ENCODE data around the gene PRSS33.

PRSS33 gene, protein sequence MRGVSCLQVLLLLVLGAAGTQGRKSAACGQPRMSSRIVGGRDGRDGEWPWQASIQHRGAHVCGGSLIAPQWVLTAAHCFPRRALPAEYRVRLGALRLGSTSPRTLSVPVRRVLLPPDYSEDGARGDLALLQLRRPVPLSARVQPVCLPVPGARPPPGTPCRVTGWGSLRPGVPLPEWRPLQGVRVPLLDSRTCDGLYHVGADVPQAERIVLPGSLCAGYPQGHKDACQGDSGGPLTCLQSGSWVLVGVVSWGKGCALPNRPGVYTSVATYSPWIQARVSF
- long read RNA-seq, donor 1 = 0 reads
- long read RNA-seq, donor 2 = 0 reads
- long read RNA-seq, donor 3 = 0 reads
- long read RNA-seq, donor 4 = 0 reads
- long read RNA-seq, donor 5 = 0 reads
- long read RNA-seq, donor 6 = 0 reads
- long read RNA-seq, donor 7 = 0 reads
- long read RNA-seq, donor 8 = 0 reads

DNA sequence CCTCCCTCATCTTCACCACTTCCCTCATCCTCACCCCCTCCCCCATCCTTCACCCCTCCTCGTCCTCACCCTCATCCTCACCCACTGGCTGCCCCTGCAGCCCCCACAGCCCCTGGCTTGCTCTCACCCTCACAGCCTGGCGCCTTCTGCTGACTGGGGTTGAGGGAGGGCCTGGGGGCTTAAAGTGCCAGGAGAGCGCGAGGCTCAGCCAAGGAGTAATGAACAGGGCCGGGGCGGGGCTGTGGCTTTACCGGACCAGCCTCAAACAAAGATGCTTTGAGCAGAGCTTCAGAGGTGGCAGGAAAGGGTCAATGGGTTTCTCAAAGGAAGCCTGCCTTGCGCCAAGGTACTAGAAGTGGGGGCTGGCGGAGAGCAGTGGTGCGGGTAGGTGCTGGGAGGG lies at the start of gene PRSS33:
Gene PRSS33 (minus strand): TSS at position 155 of the 400 bp plus-strand sequence. CDS start 1,013 bp downstream, outside the sequence.
- no peak for DNase-seq

DNA sequence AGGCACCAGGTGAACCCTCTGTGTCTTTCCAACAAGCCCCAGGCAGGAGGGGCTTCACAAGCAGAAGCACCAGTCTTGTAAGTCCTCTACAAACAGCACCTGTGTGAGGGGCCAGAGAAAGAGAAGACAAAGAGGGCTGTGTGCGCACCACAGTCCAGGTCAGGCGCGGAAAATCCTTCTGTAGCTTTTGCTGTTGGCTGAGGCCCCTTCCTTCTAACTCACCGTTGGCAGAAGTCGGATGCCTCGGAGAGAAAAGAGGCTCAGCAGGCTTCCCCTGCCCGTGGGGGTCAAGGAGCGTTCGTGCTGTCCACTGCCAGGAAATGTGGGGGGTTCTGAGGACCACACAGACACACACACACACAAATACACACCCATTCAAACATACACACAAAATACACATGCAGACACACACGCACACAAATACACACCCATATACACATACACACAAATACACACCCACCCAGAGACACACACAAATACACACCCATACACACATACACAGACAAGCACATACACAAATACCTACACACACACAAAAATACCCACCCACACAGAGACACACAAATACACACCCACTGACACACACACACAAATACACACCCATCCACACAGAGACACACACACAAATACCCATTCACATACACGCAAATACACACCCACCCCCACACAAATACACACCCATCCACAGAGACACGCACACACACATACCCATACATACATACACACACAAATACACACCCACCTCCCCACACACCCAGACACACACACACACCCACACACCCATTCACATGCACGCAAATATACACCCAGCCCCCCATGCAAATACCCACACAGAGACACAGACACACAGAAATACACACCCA lies 49.5 kb upstream of the PRSS33 start:
- DNase-seq = no peak

DNA sequence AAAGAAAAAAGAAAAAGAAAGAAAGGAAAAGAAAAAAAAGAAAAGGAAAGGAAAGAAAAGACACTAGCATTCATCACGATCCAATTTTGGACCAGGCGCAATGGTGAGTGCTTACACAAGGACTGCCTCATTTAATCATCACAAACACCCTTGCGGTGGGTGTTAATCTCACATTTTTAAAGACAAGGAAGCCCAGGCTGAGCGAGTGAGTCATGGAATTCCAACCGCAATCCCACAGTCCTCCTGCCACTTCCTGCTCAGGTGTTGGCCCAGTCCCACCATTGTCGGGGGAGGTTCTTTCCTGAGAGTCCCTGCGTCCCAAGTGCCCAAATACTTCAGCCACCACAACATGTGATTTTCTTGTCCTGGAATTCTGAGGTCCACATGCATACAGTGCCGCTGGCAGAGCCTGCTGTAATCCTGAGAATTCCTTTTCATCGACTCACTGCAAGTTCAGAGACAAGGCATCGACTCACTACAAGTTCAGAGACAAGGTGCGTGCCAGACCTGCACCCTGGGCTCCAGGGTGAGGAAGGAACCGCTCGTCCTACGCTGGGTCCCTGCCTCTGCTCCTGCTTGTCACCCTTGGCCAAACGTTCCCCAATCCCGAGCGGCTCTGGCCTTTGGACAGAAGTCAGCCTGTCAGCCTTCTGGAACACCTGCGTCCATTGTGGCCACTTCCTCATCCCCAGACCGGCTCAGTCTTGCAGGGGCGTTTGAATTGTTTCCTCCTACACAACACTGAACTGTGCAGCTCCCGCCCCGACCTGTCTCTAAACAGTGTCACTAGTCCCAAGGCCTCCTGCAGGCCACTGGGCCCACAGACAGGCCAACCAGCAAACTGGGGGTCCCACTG lies 48.5 kb upstream of the PRSS33 start:
- no peak for DNase-seq

DNA sequence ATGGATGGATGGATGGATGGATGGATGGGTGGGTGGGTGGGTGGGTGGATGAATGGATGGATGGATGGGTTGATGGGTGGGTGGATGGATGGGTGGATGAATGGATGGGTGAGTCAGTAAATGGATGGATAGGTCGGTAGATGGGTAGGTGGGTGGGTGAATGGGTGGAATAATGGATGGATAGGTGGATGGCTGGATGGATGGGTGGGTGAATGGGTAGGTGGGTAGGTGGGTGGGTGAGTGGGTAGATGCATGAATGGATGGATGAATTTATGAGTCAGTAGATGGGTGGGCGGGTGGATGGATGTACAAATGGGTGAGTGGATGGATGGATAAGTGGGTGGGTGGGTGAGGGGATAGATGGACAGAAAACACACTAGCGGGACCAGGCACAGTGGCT lies 47.6 kb upstream of the PRSS33 start:
- DNase-seq = no peak

DNA sequence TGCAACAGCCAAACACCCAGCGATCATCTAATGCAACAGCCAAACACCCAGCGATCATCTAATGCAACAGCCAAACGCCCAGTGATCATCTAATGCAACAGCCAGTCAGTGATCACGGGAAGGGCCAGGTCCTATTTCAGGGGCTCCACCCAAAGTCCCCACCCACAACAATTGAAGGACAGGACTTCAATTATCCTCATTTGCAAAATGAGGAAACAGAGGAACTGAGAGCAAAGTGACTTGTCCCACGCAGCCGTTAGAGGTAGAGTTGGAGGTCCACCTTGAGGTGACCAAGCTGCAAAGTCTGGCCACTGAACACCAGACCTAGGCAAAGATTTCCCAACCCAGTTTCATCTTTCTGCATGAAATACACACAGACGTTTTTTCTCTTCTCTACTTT lies 46.4 kb upstream of the PRSS33 start:
- DNase-seq = no peak

DNA sequence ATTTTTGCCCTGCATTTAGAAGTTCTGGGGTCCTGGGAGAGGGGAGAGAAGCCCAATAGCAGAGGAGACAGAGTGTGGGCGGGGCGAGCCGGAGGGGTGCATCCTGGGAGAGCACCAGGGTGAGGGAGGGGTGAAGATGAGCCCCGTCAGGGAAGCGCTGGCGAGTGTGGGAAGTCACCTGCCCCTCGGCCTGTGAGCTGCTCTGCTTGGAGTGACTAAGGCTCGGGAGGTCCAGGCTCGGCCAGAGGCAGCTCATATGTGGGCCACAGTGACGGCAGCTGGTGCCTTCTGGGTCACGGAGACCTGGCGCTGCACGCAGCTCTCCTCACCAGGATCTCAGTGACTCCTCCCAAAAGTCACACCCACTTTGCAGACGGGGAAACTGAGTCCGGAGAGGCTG lies 43.8 kb upstream of the PRSS33 start:
- DNase-seq = no peak

DNA sequence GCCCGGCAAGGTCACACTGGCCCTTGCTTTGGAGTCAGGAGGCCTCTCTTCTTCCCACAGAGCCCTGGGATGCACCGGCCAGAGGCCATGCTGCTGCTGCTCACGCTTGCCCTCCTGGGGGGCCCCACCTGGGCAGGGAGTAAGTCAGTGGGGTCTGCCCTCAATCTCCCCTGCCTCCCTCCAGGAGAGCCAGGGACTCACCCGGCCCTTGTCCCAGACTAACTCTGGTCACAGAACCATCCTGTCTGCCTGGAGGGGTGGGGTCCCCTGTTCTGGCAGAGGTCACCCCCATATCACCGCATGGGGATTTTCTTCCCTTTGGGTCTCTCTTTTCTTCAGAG lies 43.0 kb upstream of the PRSS33 start:
- DNase-seq = no peak

DNA sequence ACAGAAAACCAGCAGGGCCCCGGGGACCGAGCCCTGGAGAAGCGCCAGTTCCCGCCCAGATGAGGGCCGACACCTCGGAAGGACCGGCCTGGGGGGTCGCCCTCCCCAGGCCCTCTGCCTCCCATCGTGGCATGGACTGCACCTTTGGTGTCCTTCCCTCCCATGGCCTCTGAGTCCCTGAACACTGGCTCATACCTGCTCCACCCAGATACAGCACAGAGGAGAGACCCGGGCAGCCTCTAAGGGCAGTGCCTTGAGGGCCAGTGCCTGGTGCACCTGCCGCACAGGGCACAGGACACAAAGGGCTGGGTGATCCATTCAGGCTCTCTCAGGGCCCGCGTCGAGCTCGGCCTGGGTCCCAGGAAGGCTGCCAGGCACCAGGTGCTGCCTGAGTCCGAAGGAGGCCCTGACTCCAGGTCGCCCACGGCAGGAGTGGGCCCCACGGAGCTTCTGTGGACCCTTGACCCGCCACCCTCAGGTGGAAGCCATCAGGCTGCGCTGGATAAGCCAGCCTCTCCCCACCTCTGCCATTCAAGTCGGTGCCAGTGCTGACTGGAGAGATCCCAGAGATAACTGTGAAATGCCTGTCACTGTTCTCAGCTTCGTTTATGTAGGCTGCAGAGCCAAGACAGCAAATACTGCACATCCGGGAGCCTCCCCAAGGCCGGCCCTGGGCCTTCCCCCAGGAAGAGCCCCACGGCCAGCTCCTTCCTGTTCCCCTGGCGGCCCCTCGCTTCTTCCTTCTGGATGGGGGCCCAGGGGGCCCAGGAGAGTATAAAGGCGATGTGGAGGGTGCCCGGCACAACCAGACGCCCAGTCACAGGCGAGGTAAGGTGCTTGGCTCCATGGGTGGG lies 42.4 kb upstream of the PRSS33 start, which contains the start of gene ZG16B:
Gene ZG16B (plus strand): TSS at position 803 of the 854 bp plus-strand sequence. CDS start 139 bp downstream, outside the sequence.
- DNase-seq = no peak

DNA sequence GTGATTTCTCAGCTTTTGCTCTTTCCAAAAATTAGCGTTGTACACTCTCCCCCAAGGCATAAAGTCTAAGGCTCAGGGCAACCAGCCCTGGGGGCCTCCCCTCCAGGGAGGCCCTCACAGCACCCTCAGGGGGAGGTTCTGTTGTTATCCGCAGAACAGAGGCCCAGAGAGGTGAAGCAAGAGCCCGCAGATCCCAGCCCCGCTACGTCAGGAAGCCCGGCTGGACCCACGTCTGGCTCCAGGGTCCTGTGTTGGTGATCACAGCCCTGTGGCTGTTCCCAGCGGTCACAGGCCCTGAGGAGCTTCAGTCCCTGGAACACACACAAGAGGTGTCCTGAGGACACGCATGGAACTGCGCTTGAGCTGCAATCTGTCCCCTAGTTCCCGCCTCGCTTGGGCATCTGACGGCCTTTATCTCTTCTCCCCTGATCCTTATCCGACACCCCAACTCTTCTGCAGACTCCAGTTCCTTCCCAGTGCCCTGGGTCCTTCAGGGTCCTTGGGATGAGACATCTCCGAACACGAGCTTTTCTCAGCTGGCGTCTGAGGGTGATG lies 41.6 kb upstream of the PRSS33 start:
- DNase-seq = no peak

DNA sequence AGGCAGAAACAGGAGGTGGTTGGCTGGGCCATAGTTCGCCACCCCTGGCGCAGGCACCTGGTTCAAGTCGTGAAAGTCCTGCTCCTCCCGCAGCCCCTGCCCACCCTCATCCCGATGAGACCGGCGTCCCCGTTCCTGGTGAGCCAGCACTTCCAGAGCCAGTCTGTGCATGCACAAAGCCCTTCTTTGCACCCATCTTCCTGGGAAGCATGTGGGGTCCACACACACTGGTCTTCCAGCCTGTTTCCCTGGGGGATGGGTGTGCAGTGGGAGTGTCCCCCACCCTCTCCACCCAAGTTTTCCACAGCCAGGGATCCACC lies 41.1 kb upstream of the PRSS33 start:
- DNase-seq = no peak

DNA sequence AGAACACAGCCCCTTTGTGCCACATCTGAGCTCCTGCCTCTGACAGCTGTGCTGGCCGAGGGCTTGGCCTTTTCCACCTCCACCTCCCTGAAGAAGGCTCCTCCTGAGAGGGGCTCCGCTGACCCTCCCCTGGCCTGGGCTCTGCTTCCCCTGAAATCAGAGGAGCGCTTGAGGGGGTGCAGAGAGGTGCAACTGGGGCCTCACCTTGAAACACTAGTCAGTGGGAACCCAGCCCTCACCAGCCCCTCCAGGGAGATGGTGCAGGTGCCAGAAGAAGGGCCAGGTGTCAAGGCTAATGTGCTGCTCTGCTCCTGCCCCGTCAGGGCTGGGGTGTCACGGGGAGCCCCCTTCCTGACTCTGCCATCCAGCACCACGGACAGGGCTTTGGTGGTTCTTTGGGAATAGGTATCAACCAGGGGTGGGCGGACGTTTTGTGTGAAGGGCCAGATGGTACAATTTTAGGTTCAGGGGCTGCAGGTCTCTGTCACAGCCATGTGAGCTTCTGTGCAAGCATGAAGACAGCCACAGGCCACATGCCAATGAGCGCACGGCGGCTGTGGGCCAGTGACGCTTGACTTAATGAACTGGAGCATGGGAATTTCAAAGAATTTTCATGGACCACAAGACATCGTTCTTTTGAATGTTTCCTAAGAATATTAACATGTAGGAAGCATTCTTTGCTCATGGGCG lies 40.6 kb upstream of the PRSS33 start:
- no peak for DNase-seq

DNA sequence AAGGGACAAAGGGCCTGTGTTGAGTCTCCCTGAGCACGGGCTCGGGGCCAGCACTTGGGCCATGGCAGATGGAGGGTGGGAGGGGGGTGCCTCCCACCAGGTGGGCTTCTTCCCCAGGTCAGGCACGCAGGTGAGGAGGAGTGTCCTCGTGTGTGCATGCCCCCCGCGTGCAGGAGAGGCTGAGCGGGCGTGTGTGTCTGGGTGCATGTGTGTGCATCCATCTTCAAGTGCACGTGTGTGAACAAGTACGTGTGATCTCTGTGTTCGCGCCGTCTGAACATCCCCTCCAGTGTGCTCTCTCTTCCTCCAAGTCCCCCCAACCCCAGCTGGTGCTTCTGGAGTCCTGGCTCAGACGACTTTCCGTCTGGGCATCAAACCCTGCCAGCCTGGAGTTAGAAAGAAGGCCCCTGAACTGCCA lies 40.0 kb upstream of the PRSS33 start:
- DNase-seq = no peak

DNA sequence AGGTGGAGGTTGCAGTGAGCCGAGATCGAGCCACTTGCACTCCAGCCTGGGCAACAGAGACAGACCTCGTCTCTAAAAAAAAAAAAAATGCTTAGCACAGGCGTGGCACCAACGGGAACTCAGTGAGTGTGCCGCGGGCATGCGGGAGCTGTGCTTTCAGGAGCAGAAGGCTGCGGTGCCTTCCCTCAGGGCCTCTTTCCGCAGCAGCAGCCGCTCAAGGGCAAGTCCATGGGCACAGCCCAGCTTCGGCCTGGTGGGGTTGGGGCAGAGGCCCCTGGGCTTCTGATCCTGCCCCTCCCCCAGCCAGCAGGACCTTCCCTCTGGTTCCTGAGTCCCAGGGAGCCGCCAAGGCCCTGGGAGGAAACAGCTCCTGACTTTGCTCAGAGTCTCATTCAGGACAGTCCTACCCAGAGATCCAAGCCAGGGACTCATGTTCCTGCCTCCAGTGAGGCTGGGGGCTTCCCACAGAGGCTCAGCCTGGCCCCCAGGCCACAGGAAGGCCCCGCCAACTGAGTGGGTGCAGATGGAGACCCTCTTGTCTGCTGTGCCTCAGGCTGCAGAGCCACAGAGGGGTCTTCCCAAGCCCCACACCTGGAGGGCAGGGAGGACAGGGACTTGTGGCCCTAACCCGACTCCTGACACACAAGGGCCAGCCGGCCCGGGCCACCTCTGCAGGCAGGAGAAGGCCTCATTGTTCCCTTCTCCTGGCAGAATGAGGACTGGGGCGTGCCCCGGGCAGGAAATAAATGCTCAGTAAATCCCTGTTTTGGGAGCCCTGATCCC lies 39.4 kb upstream of the PRSS33 start:
- no peak for DNase-seq

DNA sequence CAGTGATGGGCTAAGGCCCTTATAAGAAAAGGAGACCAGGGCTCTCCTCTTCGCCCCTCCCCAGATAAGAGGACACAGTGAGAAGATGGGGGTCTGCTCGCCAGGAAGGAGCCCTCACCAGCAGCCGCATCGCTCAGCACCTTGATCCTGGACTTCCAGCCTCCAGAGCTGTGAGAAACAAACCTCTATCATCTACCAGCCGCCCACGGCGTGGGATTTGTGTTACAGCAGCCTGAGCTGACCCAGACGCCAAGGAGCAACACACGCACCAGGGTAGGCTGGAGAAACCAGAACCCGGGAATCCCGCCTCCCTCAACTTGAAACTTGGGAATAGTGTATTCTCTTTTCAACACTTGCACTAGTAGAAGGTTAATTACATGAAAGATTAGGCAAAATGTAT lies 38.5 kb upstream of the PRSS33 start:
- no peak for DNase-seq

DNA sequence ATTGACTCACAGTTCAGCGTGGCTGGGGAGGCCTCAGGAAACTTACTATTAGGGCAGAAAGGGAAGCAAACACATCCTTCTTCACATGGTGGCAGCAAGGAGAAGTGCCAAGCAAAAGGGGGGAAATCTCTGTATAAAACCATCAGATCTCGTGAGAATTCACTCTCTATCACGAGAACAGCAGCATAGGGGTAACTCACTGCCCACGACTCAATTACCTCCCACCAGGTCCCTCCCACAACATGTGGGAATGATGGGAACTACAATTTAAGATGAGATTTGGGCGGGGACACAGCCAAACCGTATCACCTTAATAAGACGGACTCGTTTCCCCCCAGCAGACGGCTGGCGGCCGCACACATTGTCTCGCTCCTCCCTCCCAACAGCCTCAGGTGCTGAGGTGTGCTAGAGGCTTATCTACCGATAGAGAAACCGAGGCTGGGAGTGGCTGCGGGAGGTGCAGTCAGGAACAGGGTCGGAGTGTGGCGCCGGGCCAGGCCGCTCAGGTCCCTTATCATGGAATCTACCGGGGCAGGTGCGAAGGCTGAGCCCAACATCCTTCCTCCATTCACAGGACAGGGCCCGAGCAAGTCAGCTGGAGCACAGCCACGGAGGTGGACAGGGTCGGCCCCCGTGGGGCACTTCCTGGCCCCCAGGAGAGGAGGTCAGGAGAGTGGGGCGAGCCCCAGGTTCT lies 37.8 kb upstream of the PRSS33 start:
- DNase-seq = no peak

DNA sequence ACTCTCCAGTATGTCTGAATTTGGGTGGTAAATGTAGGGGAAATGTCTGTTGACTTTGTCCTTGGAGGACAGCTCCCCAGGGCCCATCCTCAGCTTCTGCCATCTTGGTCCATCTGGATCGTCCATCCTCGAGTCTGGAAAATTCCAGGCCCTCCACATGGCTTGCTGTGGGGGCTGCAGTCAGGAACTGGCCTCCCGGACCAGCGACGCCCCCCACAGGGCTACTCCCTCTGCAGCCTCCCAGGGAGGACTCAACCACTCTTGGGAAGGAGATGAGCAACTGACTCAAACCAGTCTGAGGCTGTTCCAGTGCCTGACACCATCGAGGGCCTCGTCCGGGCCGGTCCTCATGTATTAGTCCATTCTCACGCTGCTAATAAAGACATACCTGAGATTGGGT lies 37.3 kb upstream of the PRSS33 start:
- DNase-seq = no peak

DNA sequence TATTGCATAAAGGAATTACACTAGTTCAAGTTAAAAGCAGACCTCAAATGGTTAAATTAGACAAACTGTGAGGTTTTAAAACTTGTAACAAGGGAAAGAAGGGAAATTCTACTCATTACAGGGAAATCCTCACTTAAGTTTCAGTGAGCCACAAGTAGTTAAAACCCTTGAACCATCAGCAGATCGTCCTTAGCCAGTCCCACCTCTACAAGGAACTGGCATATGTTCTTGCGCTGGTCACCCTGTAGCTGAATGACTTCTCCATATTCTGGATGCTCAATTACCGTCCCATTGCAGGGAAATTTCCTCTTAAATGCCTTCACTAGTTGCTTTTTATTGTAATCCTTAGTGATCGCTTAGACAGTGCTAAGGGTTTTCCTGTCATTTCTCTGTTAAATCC lies 35.1 kb upstream of the PRSS33 start:
- DNase-seq = no peak

DNA sequence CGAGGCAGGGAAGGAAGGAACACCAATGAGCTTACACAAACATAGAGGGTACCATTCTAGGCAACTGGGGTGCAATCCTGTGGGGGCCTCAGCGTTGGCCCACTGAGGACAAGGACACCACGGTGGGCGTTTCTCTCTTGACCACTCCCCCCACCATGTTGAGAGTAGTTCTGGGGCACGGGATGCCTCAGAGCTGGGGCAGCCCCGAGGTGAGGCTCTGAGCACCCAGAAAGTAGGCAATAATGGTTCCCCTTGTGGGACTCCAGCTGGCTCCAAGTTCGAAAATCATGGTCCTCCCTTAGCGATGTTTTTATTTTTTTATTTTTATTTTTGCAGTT lies 34.8 kb upstream of the PRSS33 start:
- DNase-seq = no peak

DNA sequence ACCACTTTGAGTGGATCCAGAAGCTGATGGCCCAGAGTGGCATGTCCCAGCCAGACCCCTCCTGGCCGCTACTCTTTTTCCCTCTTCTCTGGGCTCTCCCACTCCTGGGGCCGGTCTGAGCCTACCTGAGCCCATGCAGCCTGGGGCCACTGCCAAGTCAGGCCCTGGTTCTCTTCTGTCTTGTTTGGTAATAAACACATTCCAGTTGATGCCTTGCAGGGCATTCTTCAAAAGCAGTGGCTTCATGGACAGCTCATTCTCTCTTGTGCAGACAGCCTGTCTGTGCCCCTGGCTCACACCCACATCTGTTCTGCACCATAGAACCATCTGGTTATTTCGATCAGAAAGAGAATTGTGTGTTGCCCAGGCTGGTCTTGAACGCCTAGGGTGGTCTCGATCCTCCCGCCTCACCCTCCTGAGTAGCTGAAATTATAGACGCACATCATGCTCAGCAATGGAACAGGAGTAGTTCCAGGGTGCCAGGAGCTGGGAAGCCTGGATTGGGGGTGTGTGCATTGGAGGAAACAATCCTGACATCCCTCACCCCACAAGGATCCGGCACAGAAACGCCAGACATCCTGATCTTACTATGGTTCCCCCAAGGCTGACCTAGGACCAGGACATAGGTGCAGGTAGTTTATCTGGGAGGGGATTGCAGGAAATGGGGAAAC lies 34.3 kb upstream of the PRSS33 start:
- no peak for DNase-seq

All from right kidney (tissue), 9 donors.